Cardiac septum (tissue), 1 donor: ENCODE data around the gene SYT11. TPM values are rescaled to one million over a fixed set of nuclear protein-coding genes. Genes with fewer than 3 reads are reported as not detected.
"Not testable (repeated sequence)": the region's sequence is repeated elsewhere in the genome, so short reads cannot be mapped to it uniquely, and the experiment has no call there.

Source experiments
- DNase-seq: peaks from one replicate; pipeline ENCODE4 v3.0.0-alpha.2; 2020; ENCODE audit warnings: low spot score
- intact Hi-C: fragments of 100-400 bp; cut with DNase I; formaldehyde crosslinking; loops from one replicate; pipeline ENCODE4 v1.14.0; 2022
- long read RNA-seq: library from polyadenylated mRNA; unstranded; transcript quantifications from one replicate; pipeline ENCODE4 v2.0.0, GENCODE V29; 2021
- total RNA-seq: library from RNA; stranded (reverse); fragmentation: NEBNext Ultra II Directional; extraction: Animal tissue kit (Norgen Biotek cat#: 25700); gene quantifications from one replicate; pipeline ENCODE4 v1.2.1, GENCODE V29; 2021
- donor health status: DM: no; HTN: no; CAD: no.

The SYT11 gene
- 24.4 TPM for total RNA-seq
- long read RNA-seq, full-length matches to known transcripts = 3 of 22 reads
- long read RNA-seq, partial matches to known transcripts = 16 of 22 reads
- long read RNA-seq, other reads (novel, unspliced or antisense) = 3 of 22 reads

GRCh38 chr1:155859234-155859829, at the start of gene SYT11:
Gene SYT11 (plus strand): TSS chr1:155859567. CDS start chr1:155859762, 195 bp downstream.
- intact Hi-C loops = no loop called here
- DNase-seq = peak; percentile 98

- intact Hi-C loops = no loop called here
- DNase-seq = no peak
These were observed 46.5 kb upstream of the SYT11 start for GRCh38 chr1:155812878-155813277.

GRCh38 chr1:155813672-155814071, 45.7 kb upstream of the SYT11 start:
- intact Hi-C loops = no loop called here
- DNase-seq = no peak

- intact Hi-C loops = no loop called here
- DNase-seq = no peak
These were observed 43.0 kb upstream of the SYT11 start for GRCh38 chr1:155816351-155816750.

- intact Hi-C loops = no loop called here
- no peak for DNase-seq
These were observed 31.9 kb upstream of the SYT11 start for GRCh38 chr1:155827450-155827849.

GRCh38 chr1:155831279-155831976, 27.9 kb upstream of the SYT11 start:
- DNase-seq = no peak
- intact Hi-C loops = no loop called here

DNA sequence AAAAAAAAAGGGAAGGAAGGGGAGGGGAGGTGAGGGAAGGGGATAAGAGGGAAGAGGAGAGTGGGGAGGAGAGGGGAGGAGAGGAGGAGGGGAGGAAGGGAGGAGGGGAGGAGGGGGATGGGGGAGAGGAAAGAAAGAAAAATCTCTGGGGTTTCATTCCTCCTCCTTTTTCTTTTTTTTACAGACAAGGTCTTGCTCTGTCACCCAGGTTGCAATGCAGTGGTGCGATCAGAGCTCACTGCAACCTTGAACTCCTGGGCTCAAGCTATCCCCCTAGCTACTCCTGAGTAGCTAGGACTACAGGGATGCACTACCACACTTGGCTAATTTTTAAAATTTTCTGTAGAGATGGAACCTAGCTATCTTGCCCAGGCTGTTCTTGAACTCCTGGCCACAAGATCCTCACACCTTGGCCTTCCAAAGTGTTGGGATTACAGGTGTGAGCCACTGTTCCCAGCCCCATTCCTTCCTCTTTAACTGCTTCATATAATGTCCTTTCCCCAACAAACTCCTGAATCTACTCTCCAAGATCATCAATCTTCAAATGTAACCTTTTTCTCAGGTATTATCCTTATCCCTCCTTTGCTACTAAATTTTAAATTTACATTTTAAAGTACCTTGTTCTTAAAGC, 25.6 kb upstream of the SYT11 start:
- intact Hi-C loops = no loop called here
- DNase-seq = no peak

DNA sequence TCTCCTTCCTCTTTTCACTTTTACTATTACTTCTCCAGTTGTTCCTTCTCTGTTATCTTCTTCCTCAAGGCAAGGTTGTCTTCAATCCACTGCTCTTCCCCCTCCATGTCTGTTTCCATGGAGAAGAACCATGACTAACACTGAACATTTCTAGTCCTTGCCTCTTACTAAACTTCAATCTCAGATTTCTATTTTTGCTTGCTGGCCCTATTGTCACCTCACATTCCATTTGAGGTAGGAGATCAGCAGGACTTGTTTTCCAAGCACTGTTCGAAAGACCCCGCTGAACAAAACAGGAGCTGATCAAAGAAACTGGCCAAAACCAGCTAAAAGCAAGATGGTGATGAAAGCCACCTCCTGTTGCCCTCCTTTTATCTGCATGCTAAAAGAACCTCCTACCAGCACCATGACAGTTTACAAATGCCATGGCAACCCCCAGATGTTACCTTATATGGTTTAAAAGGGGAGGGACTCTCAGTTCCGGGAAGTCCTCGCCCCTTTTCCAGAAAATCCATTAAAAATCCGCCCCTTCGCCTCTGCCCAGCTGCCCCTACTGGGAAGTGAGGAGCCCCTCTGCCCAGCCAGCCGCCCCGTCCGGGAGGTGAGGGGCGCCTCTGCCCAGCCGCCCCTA, 25.0 kb upstream of the SYT11 start:
- intact Hi-C loops = no loop called here
- DNase-seq = no peak

DNA sequence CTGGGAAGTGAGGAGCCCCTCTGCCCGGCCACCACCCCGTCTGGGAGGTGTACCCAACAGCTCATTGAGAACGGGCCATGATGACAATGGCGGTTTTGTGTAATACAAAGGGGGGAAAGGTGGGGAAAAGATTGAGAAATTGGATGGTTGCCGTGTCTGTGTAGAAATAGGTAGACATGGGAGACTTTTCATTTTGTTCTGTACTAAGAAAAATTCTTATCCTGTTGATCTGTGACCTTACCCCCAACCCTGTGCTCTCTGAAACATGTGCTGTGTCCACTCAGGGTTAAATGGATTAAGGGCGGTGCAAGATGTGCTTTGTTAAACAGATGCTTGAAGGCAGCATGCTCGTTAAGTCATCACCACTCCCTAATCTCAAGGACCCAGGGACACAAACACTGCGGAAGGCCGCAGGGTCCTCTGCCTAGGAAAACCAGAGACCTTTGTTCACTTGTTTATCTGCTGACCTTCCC, 24.4 kb upstream of the SYT11 start:
- intact Hi-C loops, DNase-seq: not testable (repeated sequence)

DNA sequence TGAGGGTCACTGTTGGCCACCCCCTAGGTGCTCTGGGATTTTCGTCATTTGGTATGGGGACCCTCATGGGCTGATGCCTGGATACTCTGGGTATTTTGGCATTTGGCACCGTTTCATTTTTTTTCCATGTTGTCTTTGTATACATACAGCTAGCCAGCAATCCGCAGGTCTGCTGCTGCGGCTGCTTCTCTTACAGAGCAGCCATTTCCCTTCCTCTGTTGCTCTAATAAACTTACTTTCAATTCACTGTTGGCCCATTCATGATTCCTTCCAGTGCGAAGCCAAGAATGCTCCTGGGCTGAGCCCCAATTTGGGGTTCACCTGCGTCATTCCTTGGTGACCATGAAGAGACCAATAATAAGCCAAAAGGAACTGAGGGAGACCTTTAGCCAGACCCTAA, 23.8 kb upstream of the SYT11 start:
- intact Hi-C loops = no loop called here
- no peak for DNase-seq

GRCh38 chr1:155840386-155840785, 19.0 kb upstream of the SYT11 start:
- no peak for DNase-seq
- intact Hi-C loops = no loop called here

GRCh38 chr1:155844860-155845421, 14.4 kb upstream of the SYT11 start:
- no peak for DNase-seq
- intact Hi-C loops = no loop called here

GRCh38 chr1:155847823-155848529, 11.4 kb upstream of the SYT11 start:
- intact Hi-C loops = no loop called here
- DNase-seq = no peak

- intact Hi-C loops = no loop called here
- no peak for DNase-seq
These were observed 9.0 kb upstream of the SYT11 start for GRCh38 chr1:155850345-155850744.

GRCh38 chr1:155856257-155856974, 3.0 kb upstream of the SYT11 start:
- intact Hi-C loops = no loop called here
- DNase-seq = no peak

DNA sequence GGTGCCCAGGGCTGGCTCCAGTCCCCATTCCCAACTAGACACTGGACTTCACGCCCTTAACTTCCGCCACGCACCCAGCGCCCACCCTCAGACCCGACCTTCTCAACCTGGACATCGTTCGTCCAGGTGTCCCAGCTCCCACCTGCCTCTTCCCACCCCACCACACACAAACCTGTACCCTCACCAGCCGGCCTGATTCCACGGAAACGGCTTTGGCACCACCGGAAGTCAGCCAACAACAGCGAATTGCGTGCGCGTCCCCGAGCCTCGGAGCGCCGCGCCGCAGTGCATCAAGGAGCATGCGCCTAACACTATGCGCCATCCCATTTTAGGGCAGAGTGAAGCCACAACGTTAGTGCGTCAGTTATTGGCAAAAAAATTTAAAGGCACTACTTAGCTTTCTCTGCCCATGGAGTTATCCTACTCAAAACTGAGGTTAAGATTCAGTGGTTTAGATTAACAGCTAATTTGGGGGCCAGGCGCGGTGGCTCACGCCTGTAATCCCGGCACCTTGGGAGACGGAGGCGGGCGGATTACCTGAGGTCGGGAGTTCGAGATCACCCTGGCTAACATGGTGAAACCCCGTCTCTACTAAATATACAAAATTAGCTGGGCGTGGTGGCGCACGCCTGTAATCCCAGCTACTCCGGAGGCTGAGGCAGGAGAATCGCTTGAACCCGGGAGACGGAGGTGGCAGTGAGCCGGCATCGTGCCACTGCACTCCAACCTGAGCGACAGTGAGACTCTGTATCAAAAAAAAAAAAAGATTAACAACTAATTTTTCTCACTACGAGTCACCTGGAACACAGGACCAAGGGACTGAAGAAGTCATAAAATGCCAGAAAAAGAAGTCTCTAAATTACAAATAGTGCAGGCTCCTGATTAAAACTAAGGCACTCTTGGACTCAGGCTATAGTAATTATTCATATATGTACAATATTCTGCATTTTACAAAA, 2.1 kb upstream of the SYT11 start, which contains the start of gene GON4L:
Gene GON4L (minus strand): TSS at position 240 of the 956 bp plus-strand sequence. CDS start 3,434 bp downstream, outside the sequence.
- peak; percentile 94 for DNase-seq
- intact Hi-C loops = no loop called here

GRCh38 chr1:155858800-155859233, 550 bp upstream of the SYT11 start:
- no peak for DNase-seq
- intact Hi-C loops = no loop called here
